Gastroesophageal sphincter (tissue), 3 donors: Measurements from ENCODE around the gene BEND5.

Source experiments
- CTCF ChIP-seq, 4 experiments: fragments of 200-600 bp in 2 of 4; fragments of 450-650 bp in 2 of 4; sonication (generic) in 1 of 4; IDR thresholded peaks; one replicate each; pipeline ENCODE4 v1.5.1; 2017 to 2019; ENCODE audit warnings: antibody characterized with exemption in 4 of 4, mild to moderate bottlenecking in 2 of 4, moderate library complexity in 2 of 4
- POLR2AphosphoS5 ChIP-seq: sonication (generic); formaldehyde crosslinking; IDR thresholded peaks from one replicate; pipeline ENCODE4 v1.6.1; 2017; ENCODE audit warnings: antibody characterized with exemption

- no peak for TF ChIP-seq CTCF (IDR thresholded peaks at IDR 0.05)
- no peak for TF ChIP-seq POLR2AphosphoS5
Observed at GRCh38 chr1:48741380-48741779, 35.3 kb downstream of the BEND5 start.
